ENCODE measurements around the gene DHX35. TPM values are rescaled to one million over a fixed set of nuclear protein-coding genes. Genes with fewer than 3 reads are reported as not detected.

DHX35 gene
- total and polyA plus RNA-seq, 2 of the 13 experiments (the other 11 are each of a cell fraction or from before 2014, with no cell fraction given): 25.8 to 28.7 TPM

- TF ChIP-seq ZBED4 (CRISPR knock-in tag; IDR thresholded peaks at IDR 0.05; ENCODE audit: borderline replicate concordance) (peak; percentile 99), ZBTB7B (CRISPR knock-in tag; IDR thresholded peaks at IDR 0.05) (peak; percentile 96), JDP2 (CRISPR knock-in tag; IDR thresholded peaks at IDR 0.05; ENCODE audit: borderline replicate concordance) (no peak; the same call in 1 of the 2 replicates), E2F2 (CRISPR knock-in tag; IDR thresholded peaks at IDR 0.05; ENCODE audit: borderline replicate concordance) (0 out of 2 replicates have a peak, but pooled peaks have one; percentile 52), ZNF121 (CRISPR knock-in tag; IDR thresholded peaks at IDR 0.05) (peak; percentile 75), EED (CRISPR knock-in tag; IDR thresholded peaks at IDR 0.05) (peak; percentile 99; the same call in 1 of the 2 replicates), MTF2 (CRISPR knock-in tag; IDR thresholded peaks at IDR 0.05; ENCODE audit: borderline replicate concordance) (peak; percentile 99), SYNCRIP (IDR thresholded peaks at IDR 0.05; ENCODE audit: insufficient read depth, low read depth, low read length) (no peak), FOXM1 (CRISPR knock-in tag; IDR thresholded peaks at IDR 0.05) (0 out of 2 replicates have a peak, but pooled peaks have one; percentile 13), ARID2 (CRISPR knock-in tag; IDR thresholded peaks at IDR 0.05; ENCODE audit: borderline replicate concordance) (peak; percentile 91; the same call in 1 of the 2 replicates), GZF1 (CRISPR knock-in tag; IDR thresholded peaks at IDR 0.05) (no peak; the same call in 1 of the 2 replicates), ZMYM4 (CRISPR knock-in tag; IDR thresholded peaks at IDR 0.05) (peak; percentile 97), TEF (CRISPR knock-in tag; IDR thresholded peaks at IDR 0.05) (peak; percentile 60)
- TF ChIP-seq, protein P1, sequence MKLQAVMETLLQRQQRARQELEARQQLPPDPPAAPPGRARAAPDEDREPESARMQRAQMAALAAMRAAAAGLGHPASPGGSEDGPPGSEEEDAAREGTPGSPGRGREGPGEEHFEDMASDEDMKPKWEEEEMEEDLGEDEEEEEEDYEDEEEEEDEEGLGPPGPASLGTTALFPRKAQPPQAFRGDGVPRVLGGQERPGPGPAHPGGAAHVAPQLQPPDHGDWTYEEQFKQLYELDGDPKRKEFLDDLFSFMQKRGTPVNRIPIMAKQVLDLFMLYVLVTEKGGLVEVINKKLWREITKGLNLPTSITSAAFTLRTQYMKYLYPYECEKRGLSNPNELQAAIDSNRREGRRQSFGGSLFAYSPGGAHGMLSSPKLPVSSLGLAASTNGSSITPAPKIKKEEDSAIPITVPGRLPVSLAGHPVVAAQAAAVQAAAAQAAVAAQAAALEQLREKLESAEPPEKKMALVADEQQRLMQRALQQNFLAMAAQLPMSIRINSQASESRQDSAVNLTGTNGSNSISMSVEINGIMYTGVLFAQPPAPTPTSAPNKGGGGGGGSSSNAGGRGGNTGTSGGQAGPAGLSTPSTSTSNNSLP (IDR thresholded peaks at IDR 0.05; ENCODE audit: low read depth, low read length): peak; percentile 34; the same call in 1 of the 2 replicates
- TF ChIP-seq, protein P2, sequence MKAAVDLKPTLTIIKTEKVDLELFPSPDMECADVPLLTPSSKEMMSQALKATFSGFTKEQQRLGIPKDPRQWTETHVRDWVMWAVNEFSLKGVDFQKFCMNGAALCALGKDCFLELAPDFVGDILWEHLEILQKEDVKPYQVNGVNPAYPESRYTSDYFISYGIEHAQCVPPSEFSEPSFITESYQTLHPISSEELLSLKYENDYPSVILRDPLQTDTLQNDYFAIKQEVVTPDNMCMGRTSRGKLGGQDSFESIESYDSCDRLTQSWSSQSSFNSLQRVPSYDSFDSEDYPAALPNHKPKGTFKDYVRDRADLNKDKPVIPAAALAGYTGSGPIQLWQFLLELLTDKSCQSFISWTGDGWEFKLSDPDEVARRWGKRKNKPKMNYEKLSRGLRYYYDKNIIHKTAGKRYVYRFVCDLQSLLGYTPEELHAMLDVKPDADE (CRISPR knock-in tag; IDR thresholded peaks at IDR 0.05): peak; percentile 85
- TF ChIP-seq, protein P3, sequence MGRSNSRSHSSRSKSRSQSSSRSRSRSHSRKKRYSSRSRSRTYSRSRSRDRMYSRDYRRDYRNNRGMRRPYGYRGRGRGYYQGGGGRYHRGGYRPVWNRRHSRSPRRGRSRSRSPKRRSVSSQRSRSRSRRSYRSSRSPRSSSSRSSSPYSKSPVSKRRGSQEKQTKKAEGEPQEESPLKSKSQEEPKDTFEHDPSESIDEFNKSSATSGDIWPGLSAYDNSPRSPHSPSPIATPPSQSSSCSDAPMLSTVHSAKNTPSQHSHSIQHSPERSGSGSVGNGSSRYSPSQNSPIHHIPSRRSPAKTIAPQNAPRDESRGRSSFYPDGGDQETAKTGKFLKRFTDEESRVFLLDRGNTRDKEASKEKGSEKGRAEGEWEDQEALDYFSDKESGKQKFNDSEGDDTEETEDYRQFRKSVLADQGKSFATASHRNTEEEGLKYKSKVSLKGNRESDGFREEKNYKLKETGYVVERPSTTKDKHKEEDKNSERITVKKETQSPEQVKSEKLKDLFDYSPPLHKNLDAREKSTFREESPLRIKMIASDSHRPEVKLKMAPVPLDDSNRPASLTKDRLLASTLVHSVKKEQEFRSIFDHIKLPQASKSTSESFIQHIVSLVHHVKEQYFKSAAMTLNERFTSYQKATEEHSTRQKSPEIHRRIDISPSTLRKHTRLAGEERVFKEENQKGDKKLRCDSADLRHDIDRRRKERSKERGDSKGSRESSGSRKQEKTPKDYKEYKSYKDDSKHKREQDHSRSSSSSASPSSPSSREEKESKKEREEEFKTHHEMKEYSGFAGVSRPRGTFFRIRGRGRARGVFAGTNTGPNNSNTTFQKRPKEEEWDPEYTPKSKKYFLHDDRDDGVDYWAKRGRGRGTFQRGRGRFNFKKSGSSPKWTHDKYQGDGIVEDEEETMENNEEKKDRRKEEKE (IDR thresholded peaks at IDR 0.05): no peak
These were observed 87.8 kb downstream of the DHX35 start (continued) for GRCh38 chr20:39049684-39050554.

All from HepG2 (cell line).